H54 (cell line): ENCODE results near the gene CLPTM1.
A peak's percentile ranks its signal among the peaks of the same experiment; 100 is the strongest.
"Not testable (repeated sequence)": the region's sequence is repeated elsewhere in the genome, so short reads cannot be mapped to it uniquely, and the experiment has no call there.

ENCODE experiments used
- DNase-seq: peaks from one replicate; pipeline ENCODE4 v3.0.0; 2011; ENCODE audit warnings: low spot score, mixed read lengths; ENCODE audit not compliant: insufficient read length
- FAIRE-seq: peaks from 3 replicates; lab custom pipeline; 2011; peaks lifted over from hg19 to GRCh38; lab: Jason Lieb, UNC
- POLR2A ChIP-seq: IDR thresholded peaks from 2 replicates; pipeline ENCODE4 v1.6.1; 2011; ENCODE audit warnings: low read depth, mild to moderate bottlenecking, low read length

The CLPTM1 gene, protein sequence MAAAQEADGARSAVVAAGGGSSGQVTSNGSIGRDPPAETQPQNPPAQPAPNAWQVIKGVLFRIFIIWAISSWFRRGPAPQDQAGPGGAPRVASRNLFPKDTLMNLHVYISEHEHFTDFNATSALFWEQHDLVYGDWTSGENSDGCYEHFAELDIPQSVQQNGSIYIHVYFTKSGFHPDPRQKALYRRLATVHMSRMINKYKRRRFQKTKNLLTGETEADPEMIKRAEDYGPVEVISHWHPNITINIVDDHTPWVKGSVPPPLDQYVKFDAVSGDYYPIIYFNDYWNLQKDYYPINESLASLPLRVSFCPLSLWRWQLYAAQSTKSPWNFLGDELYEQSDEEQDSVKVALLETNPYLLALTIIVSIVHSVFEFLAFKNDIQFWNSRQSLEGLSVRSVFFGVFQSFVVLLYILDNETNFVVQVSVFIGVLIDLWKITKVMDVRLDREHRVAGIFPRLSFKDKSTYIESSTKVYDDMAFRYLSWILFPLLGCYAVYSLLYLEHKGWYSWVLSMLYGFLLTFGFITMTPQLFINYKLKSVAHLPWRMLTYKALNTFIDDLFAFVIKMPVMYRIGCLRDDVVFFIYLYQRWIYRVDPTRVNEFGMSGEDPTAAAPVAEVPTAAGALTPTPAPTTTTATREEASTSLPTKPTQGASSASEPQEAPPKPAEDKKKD

DNA sequence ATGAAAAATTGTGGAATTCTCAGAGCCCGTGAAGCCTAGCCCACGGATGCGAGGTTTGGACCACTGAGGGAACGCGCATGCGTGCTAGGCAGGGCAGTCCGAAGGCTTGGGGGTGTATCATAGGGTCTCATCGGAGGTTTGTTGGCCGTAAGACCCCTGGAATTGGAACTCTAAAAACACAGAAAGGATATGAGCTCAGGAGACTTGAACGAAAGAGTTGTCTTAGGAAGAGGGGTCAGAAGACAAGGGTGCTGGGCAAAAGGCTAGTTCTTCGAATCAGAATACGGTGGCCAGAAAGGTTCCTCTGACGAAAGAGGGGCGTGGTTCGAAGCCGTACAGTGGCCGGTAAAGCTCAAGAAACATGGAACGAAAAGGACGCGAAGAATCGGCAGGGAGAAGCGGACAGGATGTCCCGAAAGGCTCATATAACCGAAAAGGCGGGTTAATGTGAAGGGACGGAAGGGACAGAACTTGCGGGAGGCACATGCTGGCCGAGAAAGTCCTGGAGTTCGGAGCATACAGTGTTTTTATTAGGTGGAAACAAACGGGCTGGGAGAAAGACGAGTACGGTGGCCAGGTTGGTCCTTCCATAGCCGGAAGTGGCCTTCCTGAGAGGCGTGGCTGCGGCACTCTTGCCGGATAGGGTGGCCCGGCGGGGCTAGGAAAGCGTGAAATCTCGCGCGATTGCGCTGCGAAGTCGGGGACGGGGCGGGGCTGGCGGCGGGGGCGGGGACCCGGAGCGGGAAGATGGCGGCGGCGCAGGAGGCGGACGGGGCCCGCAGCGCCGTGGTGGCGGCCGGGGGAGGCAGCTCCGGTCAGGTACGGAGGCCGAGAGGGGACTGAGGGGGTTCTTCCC, at the start of gene CLPTM1:
Gene CLPTM1, plus strand, starts transcription at position 732 of the 856 bp plus-strand sequence. Its CDS starts 16 bp downstream, at position 748.
- DNase-seq (peak; percentile 92), FAIRE-seq (peak; percentile 41)
- TF ChIP-seq POLR2A: peak; percentile 54

DNA sequence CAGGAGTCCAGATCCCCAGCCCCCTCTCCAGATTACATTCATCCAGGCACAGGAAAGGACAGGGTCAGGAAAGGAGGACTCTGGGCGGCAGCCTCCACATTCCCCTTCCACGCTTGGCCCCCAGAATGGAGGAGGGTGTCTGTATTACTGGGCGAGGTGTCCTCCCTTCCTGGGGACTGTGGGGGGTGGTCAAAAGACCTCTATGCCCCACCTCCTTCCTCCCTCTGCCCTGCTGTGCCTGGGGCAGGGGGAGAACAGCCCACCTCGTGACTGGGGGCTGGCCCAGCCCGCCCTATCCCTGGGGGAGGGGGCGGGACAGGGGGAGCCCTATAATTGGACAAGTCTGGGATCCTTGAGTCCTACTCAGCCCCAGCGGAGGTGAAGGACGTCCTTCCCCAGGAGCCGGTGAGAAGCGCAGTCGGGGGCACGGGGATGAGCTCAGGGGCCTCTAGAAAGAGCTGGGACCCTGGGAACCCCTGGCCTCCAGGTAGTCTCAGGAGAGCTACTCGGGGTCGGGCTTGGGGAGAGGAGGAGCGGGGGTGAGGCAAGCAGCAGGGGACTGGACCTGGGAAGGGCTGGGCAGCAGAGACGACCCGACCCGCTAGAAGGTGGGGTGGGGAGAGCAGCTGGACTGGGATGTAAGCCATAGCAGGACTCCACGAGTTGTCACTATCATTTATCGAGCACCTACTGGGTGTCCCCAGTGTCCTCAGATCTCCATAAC, 49.6 kb upstream of the CLPTM1 start, which contains the start of gene APOE:
Gene APOE, plus strand, starts transcription at position 360 of the 724 bp plus-strand sequence. CDS start 829 bp downstream, outside the sequence.
- TF ChIP-seq POLR2A: no peak
- FAIRE-seq (no peak), DNase-seq (no peak)

DNA sequence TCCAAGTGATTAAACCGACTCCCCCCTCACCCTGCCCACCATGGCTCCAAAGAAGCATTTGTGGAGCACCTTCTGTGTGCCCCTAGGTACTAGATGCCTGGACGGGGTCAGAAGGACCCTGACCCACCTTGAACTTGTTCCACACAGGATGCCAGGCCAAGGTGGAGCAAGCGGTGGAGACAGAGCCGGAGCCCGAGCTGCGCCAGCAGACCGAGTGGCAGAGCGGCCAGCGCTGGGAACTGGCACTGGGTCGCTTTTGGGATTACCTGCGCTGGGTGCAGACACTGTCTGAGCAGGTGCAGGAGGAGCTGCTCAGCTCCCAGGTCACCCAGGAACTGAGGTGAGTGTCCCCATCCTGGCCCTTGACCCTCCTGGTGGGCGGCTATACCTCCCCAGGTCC, 47.6 kb upstream of the CLPTM1 start:
- DNase-seq: no peak
- no peak for FAIRE-seq
- no peak for TF ChIP-seq POLR2A

DNA sequence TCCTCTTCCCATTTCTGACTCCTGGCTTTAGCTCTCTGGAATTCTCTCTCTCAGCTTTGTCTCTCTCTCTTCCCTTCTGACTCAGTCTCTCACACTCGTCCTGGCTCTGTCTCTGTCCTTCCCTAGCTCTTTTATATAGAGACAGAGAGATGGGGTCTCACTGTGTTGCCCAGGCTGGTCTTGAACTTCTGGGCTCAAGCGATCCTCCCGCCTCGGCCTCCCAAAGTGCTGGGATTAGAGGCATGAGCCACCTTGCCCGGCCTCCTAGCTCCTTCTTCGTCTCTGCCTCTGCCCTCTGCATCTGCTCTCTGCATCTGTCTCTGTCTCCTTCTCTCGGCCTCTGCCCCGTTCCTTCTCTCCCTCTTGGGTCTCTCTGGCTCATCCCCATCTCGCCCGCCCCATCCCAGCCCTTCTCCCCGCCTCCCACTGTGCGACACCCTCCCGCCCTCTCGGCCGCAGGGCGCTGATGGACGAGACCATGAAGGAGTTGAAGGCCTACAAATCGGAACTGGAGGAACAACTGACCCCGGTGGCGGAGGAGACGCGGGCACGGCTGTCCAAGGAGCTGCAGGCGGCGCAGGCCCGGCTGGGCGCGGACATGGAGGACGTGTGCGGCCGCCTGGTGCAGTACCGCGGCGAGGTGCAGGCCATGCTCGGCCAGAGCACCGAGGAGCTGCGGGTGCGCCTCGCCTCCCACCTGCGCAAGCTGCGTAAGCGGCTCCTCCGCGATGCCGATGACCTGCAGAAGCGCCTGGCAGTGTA, 46.9 kb upstream of the CLPTM1 start:
- DNase-seq (no peak), FAIRE-seq (no peak)
- no peak for TF ChIP-seq POLR2A

DNA sequence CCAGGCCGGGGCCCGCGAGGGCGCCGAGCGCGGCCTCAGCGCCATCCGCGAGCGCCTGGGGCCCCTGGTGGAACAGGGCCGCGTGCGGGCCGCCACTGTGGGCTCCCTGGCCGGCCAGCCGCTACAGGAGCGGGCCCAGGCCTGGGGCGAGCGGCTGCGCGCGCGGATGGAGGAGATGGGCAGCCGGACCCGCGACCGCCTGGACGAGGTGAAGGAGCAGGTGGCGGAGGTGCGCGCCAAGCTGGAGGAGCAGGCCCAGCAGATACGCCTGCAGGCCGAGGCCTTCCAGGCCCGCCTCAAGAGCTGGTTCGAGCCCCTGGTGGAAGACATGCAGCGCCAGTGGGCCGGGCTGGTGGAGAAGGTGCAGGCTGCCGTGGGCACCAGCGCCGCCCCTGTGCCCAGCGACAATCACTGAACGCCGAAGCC, 46.3 kb upstream of the CLPTM1 start:
- FAIRE-seq (no peak), DNase-seq (no peak)
- no peak for TF ChIP-seq POLR2A

DNA sequence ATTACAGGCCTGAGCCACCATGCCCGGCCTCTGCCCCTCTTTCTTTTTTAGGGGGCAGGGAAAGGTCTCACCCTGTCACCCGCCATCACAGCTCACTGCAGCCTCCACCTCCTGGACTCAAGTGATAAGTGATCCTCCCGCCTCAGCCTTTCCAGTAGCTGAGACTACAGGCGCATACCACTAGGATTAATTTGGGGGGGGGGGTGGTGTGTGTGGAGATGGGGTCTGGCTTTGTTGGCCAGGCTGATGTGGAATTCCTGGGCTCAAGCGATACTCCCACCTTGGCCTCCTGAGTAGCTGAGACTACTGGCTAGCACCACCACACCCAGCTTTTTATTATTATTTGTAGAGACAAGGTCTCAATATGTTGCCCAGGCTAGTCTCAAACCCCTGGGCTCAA, 45.4 kb upstream of the CLPTM1 start:
- FAIRE-seq (no peak), DNase-seq (no peak)
- no peak for TF ChIP-seq POLR2A

DNA sequence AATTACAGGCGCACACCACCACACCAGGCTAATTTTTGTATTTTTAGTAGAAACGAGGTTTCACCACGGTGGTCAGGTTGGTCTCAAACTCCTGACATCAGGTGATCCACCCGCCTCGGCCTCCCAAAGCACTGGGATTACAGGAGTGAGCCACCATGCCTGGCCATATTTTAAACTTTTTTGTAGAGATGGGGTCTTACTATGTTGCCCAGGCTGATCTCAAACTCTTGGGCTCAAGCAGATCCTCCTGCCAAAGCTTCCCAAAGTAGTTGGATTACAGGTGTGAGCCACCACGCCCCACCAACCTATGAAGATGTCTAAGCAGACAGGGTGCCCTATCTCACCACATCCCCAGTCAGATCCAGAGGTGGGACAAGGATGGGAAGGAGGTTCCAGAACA, 43.3 kb upstream of the CLPTM1 start:
- DNase-seq, FAIRE-seq: not testable (repeated sequence)

DNA sequence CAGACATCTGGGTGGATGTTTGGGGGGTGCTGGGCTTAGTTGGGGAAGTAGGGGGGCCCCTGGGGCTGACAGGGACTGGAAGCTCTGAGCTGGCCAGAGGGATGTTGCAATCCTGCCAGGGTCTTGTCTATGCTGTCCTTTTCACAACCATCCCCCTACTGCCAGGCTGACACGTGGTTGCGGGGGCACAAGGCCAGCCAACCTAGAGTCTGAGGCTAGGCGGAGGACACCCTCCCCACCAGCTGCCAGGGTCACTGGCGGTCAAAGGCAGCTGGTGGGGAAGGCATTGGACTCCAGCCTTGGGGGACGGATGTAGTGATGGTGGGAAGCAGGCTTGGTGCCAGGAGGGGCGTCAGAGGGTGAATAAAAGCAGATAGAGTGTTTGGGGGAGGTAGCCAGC, 42.3 kb upstream of the CLPTM1 start:
- FAIRE-seq (no peak), DNase-seq (no peak)
- no peak for TF ChIP-seq POLR2A

DNA sequence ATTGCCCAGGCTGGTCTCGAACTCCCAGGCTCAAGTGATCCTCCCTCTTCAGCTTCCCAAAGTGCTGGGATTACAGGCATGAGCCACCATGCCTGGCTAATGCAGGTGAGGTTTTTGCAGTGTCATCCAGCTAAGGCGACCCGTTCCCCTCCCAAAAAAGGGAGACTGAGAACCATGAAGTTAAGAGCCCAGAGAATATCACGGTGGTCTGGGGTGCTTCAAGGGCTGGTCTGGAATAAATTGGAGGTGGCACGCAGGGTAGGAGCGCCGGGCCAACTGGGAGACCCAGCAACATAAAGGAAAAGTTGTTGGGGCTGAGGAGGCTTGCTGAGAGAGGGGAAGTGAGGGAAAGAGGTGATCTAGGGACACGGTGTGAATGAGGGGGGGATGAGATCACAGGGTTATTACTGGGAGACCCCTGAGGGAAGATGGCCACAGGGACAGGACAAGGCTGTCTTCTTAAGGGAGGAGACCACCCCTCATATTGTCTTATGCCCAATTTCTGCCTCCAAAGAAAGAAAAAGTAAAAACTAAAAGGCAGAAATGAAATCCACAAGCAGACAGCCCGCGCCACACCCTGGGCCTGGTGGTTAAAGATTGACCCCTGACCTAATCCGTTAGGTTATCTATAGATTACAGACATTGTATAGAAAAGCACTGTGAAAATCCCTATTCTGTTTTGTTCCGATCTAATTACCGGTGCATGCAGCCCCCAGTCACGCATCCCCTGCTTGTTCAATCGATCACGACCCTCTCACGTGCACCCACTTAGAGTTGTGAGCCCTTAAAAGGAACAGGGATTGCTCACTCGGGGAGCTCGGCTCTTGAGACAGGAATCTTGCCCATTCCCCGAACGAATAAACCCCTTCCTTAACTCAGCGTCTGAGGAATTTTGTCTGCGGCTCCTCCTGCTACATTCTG, 41.4 kb upstream of the CLPTM1 start:
- DNase-seq, FAIRE-seq: not testable (repeated sequence)

DNA sequence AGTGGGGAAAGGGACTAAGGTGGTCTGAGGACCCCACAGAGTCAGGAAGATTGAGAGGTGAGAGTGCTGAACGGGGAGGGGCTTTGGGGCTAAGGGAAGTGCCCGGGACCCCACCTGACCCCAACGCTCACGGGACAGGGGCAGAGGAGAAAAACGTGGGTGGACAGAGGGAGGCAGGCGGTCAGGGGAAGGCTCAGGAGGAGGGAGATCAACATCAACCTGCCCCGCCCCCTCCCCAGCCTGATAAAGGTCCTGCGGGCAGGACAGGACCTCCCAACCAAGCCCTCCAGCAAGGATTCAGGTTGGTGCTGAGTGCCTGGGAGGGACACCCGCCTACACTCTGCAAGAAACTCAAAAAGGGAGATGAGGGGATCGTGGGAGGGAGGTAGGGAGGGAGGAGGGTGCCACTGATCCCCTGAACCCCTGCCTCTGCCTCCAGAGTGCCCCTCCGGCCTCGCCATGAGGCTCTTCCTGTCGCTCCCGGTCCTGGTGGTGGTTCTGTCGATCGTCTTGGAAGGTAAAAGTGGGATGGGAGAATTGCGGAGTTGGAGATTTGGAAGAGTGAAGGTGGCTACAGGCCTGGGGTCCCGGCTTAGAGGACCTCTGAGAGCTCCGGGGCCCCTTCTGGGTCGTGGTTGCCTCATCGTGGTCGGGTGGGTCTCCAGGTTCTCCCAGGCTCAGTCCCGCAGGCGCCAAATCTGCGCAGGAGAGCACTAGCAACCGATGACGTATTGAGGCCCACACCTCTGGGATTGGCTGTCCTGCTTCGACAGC, 40.6 kb upstream of the CLPTM1 start, which contains the start of gene APOC1:
Gene APOC1, plus strand, starts transcription at position 176 of the 774 bp plus-strand sequence. Its CDS starts 284 bp downstream, at position 460.
- peak; percentile 87 for DNase-seq
- FAIRE-seq: not testable (repeated sequence)

DNA sequence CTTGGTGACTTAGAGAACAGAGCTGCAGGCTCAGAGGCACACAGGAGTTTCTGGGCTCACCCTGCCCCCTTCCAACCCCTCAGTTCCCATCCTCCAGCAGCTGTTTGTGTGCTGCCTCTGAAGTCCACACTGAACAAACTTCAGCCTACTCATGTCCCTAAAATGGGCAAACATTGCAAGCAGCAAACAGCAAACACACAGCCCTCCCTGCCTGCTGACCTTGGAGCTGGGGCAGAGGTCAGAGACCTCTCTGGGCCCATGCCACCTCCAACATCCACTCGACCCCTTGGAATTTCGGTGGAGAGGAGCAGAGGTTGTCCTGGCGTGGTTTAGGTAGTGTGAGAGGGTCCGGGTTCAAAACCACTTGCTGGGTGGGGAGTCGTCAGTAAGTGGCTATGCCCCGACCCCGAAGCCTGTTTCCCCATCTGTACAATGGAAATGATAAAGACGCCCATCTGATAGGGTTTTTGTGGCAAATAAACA, 30.9 kb upstream of the CLPTM1 start:
- DNase-seq (no peak), FAIRE-seq (no peak)
- no peak for TF ChIP-seq POLR2A
